Liver (tissue), 9 donors: ENCODE data around the gene PAPOLB. TPM values are rescaled to one million over a fixed set of nuclear protein-coding genes. Genes with fewer than 3 reads are reported as not detected.

Experiments
- DNase-seq: peaks from one replicate; pipeline ENCODE4 v3.0.0-alpha.2; 2017; ENCODE audit warnings: low spot score
- H3K27ac ChIP-seq, 2 donors: one replicate each; pipeline ENCODE4 v1.7.0; 2013; ENCODE audit warnings: inconsistent platforms in 2 of 2, low read length in 2 of 2, control low read depth in 1 of 2, low read depth in 1 of 2, mild to moderate bottlenecking in 1 of 2
- H3K27me3 ChIP-seq, 4 donors: one replicate each; pipeline versions ENCODE4 v1.6.1 to v1.7.0; 2013; ENCODE audit warnings: low read length in 3 of 4, inconsistent platforms in 1 of 4, mild to moderate bottlenecking in 1 of 4, moderate library complexity in 1 of 4; ENCODE audit not compliant: control insufficient read depth in 4 of 4, insufficient read depth in 4 of 4
- H3K36me3 ChIP-seq, 4 donors: one replicate each; pipeline versions ENCODE4 v1.6.1 to v1.7.0; 2013; ENCODE audit warnings: low read length in 3 of 4, mild to moderate bottlenecking in 3 of 4, low read depth in 1 of 4, moderate library complexity in 1 of 4; ENCODE audit not compliant: control insufficient read depth in 4 of 4, insufficient read depth in 3 of 4
- H3K4me1 ChIP-seq, 4 donors: one replicate each; pipeline versions ENCODE4 v1.6.1 to v1.7.0; 2013; ENCODE audit warnings: low read length in 3 of 4, mild to moderate bottlenecking in 3 of 4, moderate library complexity in 1 of 4; ENCODE audit not compliant: control insufficient read depth in 4 of 4, insufficient read depth in 4 of 4
- H3K4me3 ChIP-seq, 3 donors: one replicate each; pipeline versions ENCODE4 v1.6.1 to v1.7.0; 2013; ENCODE audit warnings: low read length in 3 of 3, control low read depth in 1 of 3, low read depth in 1 of 3, mild to moderate bottlenecking in 1 of 3
- H3K9ac ChIP-seq, 2 donors: one replicate each; pipeline ENCODE4 v1.7.0; 2013; ENCODE audit warnings: low read length in 2 of 2, mild to moderate bottlenecking in 2 of 2, moderate library complexity in 2 of 2, control low read depth in 1 of 2, low read depth in 1 of 2
- H3K9me3 ChIP-seq, 4 donors: one replicate each; pipeline versions ENCODE4 v1.6.1 to v1.7.0; 2013; ENCODE audit warnings: low read length in 3 of 4; ENCODE audit not compliant: control insufficient read depth in 4 of 4
- ATF3 ChIP-seq: IDR thresholded peaks from 2 replicates; pipeline ENCODE4 v1.6.1; 2016; ENCODE audit warnings: antibody characterized with exemption
- CTCF ChIP-seq: fragments of 150-350 bp; IDR thresholded peaks from 2 replicates; pipeline ENCODE4 v1.5.1; 2017; ENCODE audit warnings: improper control_type of control experiment, low read depth, low read length; ENCODE audit not compliant: missing input control
- EGR1 ChIP-seq, 2 donors: IDR thresholded peaks; 2 replicates each; pipeline ENCODE4 v1.6.1; 2016 to 2018; ENCODE audit warnings: antibody characterized with exemption in 2 of 2, low read depth in 2 of 2
- FOXA1 ChIP-seq: IDR thresholded peaks from 2 replicates; pipeline ENCODE4 v1.6.1; 2016; ENCODE audit warnings: antibody characterized with exemption
- MAX ChIP-seq: IDR thresholded peaks from 2 replicates; pipeline ENCODE4 v1.6.1; 2016; ENCODE audit warnings: antibody characterized with exemption
- RAD21 ChIP-seq, 2 donors: IDR thresholded peaks; 2 replicates each; pipeline ENCODE4 v1.6.1; 2016; ENCODE audit warnings: antibody characterized with exemption in 2 of 2, mild to moderate bottlenecking in 2 of 2
- REST ChIP-seq: IDR thresholded peaks from 2 replicates; pipeline ENCODE4 v1.6.1; 2016; ENCODE audit warnings: antibody characterized with exemption, mild to moderate bottlenecking
- SP1 ChIP-seq: IDR thresholded peaks from 2 replicates; pipeline ENCODE4 v1.6.1; 2018; ENCODE audit warnings: antibody characterized with exemption, mild to moderate bottlenecking
- TAF1 ChIP-seq: conservative IDR thresholded peaks from 2 replicates; pipeline ENCODE4 v1.6.1; 2016; ENCODE audit warnings: antibody characterized with exemption, mild to moderate bottlenecking
- ZBTB33 ChIP-seq: IDR thresholded peaks from 2 replicates; pipeline ENCODE4 v1.6.1; 2016; ENCODE audit warnings: antibody characterized with exemption
- WGBS: extraction: QIAGEN DNeasy Blood & Tissue Kit; methylation state at CpG from one replicate; pipeline ENCODE4 v1.1.7; 2013; 5-methylcytosine and 5-hydroxymethylcytosine counted together
- polyA plus RNA-seq, 2 donors: library from polyadenylated mRNA; stranded (reverse) in 1 of 2; unstranded in 1 of 2; fragments of 200-250 nt in 1 of 2; fragments of >200 nt in 1 of 2; fragmentation: Nextera tagmentation in 1 of 2; extraction: Ambion mirVana in 1 of 2; gene quantifications; one replicate each; pipeline versions ENCODE4 v1.2.1 to v1.2.3, GENCODE V29; 2013 to 2015
- total RNA-seq, 2 donors: library from RNA; depleted of rRNA; stranded (reverse); fragments of >200 nt; gene quantifications; one replicate each; pipeline ENCODE4 v1.2.3, GENCODE V29; 2014
- donor health status: healthy.
- donor health status: healthy.
- donor health status: healthy.
- donor health status: healthy.
- donor health status: healthy.

PAPOLB gene
- total and polyA plus RNA-seq, 4 donors = 0.05 to 0.08 TPM; not detected in 2

- DNase-seq = no peak
- no peak overlapping the region for H3K27ac ChIP-seq
- H3K4me1 ChIP-seq = no peaks in the 10 kb centered on the region
- H3K27me3 ChIP-seq = no peaks in the 10 kb centered on the region
- no peaks in the 10 kb centered on the region for H3K9me3 ChIP-seq
- WGBS = 86% methylated on average over 9 of the region's 9 CpGs
- H3K4me3 ChIP-seq = no peak overlapping the region
- TF ChIP-seq TAF1 = no peak
- TF ChIP-seq ATF3 = no peak
- no peak for TF ChIP-seq EGR1 (IDR thresholded peaks at IDR 0.05; ENCODE audit: low read depth in 2 of 2)
- TF ChIP-seq RAD21 (IDR thresholded peaks at IDR 0.05) = no peak
- TF ChIP-seq ZBTB33 = no peak
- no peaks in the 10 kb centered on the region for H3K36me3 ChIP-seq
- no peak overlapping the region for H3K9ac ChIP-seq
Observed at GRCh38 chr7:4822677-4823076, 39.2 kb downstream of the PAPOLB start.

- TF ChIP-seq EGR1 (IDR thresholded peaks at IDR 0.05; ENCODE audit: low read depth in 2 of 2) = no peak
- TF ChIP-seq FOXA1 = no peak
- no peak for TF ChIP-seq TAF1
- no peak for TF ChIP-seq ATF3
- TF ChIP-seq REST = no peak
- no peak overlapping the region for H3K27ac ChIP-seq
- no peak for DNase-seq
- H3K9ac ChIP-seq = no peak overlapping the region
- H3K9me3 ChIP-seq = no peaks in the 10 kb centered on the region
- no peaks in the 10 kb centered on the region for H3K36me3 ChIP-seq
- H3K27me3 ChIP-seq = no peaks in the 10 kb centered on the region
- H3K4me1 ChIP-seq = no peaks in the 10 kb centered on the region
- H3K4me3 ChIP-seq = no peak overlapping the region
- 87% methylated on average over 20 of the region's 20 CpGs for WGBS
Observed at GRCh38 chr7:4820967-4821471, 40.8 kb downstream of the PAPOLB start.

- no peak for TF ChIP-seq FOXA1
- no peak for TF ChIP-seq TAF1
- TF ChIP-seq CTCF = no peak
- TF ChIP-seq MAX = no peak
- TF ChIP-seq ATF3 = no peak
- TF ChIP-seq SP1 = no peak
- Histone ChIP-seq H3K36me3 (no peaks in the 10 kb centered on the region), H3K27me3 (no peaks in the 10 kb centered on the region), H3K9me3 (no peaks in the 10 kb centered on the region), H3K9ac (no peak overlapping the region), H3K4me3 (no peak overlapping the region), H3K4me1 (no peaks in the 10 kb centered on the region), H3K27ac (no peak overlapping the region)
- no peak for DNase-seq
- 77% methylated on average over 19 of the region's 19 CpGs for WGBS
Observed at GRCh38 chr7:4820405-4820966, 41.3 kb downstream of the PAPOLB start.
